Right atrium auricular region (tissue), 2 donors: ENCODE results near the gene DNM1. TPM values are rescaled to one million over a fixed set of nuclear protein-coding genes. Genes with fewer than 3 reads are reported as not detected.

Experiments used
- DNase-seq: peaks from one replicate; pipeline ENCODE4 v3.0.0-alpha.2; 2019; ENCODE audit warnings: low spot score
- H3K27ac ChIP-seq, 2 donors: fragments of 200-600 bp; sonication (generic); 1 replicate in 1 of 2; 2 replicates in 1 of 2; pipeline ENCODE4 v1.5.1; 2016 to 2019
- H3K27me3 ChIP-seq, 2 donors: fragments of 200-600 bp; sonication (generic); one replicate each; pipeline versions ENCODE4 v1.5.1 to v1.6.0; 2017 to 2019
- H3K36me3 ChIP-seq: fragments of 200-600 bp; sonication (generic); one replicate; pipeline ENCODE4 v1.5.1; 2016
- H3K4me1 ChIP-seq, 2 donors: fragments of 200-600 bp; sonication (generic); one replicate each; pipeline versions ENCODE4 v1.5.1 to v1.6.0; 2017 to 2019
- H3K4me3 ChIP-seq, 2 donors: fragments of 200-600 bp; sonication (generic); 1 replicate in 1 of 2; 2 replicates in 1 of 2; pipeline ENCODE4 v1.5.1; 2017 to 2019; ENCODE audit warnings: mild to moderate bottlenecking in 1 of 2, moderate library complexity in 1 of 2
- H3K9me3 ChIP-seq, 2 donors: fragments of 200-600 bp; sonication (generic); one replicate each; pipeline ENCODE4 v1.5.1; 2019
- CTCF ChIP-seq, 2 donors: fragments of 200-600 bp; sonication (generic); IDR thresholded peaks; one replicate each; pipeline ENCODE4 v1.5.1; 2019; ENCODE audit warnings: antibody characterized with exemption in 2 of 2
- total RNA-seq, 2 donors: library from RNA; depleted of rRNA; stranded (reverse); fragments of >200 nt; gene quantifications; one replicate each; pipeline ENCODE4 v1.1.0, GENCODE V29; 2016

Gene DNM1
- total RNA-seq, 2 donors from 2014 or later: 2.5 to 3.9 TPM

GRCh38 chr9:128206484-128206883 lies 3.3 kb downstream of the DNM1 start:
- Histone ChIP-seq H3K27ac (no peak overlapping the region), H3K36me3 (no peaks in the 10 kb centered on the region), H3K4me1 (peaks cover 0 to 18% of the 10 kb centered on the region in 2 donors), H3K4me3 (no peak overlapping the region), H3K27me3 (no peaks in the 10 kb centered on the region), H3K9me3 (no peaks in the 10 kb centered on the region)
- TF ChIP-seq CTCF (IDR thresholded peaks at IDR 0.05): no peak
- no peak for DNase-seq

DNA sequence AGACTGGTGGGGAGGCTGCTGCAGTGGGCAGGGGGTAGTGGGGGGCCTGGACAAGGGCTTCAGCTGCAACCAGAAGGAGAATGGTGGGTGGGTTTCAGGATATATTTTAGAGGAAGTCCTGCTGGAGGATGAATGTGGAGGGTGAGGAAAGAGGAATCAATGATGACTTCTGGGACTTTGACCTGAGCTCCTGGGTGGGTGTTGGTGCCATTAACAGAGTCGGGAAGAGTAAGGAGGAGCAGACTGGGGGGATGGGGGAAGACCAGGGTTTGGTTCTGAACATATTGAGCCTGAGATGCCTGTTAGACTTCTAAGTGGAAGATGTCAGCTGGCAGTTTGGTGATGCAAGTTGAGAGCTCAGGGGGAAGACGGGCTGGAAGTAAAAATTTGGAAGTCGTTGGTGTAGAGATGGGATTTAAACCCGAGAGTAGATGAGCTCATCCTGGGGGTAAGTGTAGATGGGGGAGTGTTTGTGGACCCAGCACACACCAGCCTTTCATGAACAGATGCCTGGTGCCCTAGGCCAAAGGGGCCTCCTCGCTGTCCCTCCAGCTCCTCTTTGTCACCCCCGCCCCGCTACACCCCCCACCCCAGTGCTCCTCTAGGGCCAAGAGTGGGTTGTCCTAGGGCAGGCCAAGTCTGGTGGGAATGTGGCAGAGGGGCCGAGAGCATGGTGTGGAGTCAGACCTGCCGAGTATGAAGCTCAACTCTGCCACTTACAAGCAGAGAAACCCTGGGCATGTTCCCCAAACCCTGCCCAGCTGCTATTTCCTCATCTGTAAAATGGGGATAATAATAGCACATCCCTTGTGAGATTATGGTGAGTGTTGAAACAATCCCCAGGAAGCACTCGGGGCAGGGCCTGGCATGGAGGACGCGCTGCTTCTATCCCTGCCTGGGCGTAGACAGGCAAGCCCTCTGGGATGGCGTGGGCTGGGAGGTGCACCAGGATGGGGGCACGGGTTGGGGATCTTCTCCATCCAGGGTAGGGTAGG lies 4.0 kb downstream of the DNM1 start:
- H3K4me1 ChIP-seq: peaks cover 0 to 18% of the 10 kb centered on the region in 2 donors
- TF ChIP-seq CTCF (IDR thresholded peaks at IDR 0.05): no peak
- no peak overlapping the region for H3K4me3 ChIP-seq
- no peak overlapping the region for H3K27ac ChIP-seq
- no peak for DNase-seq
- H3K36me3 ChIP-seq: no peaks in the 10 kb centered on the region
- no peaks in the 10 kb centered on the region for H3K27me3 ChIP-seq
- no peaks in the 10 kb centered on the region for H3K9me3 ChIP-seq

- no peak for DNase-seq
- H3K4me1 ChIP-seq: peaks cover 0 to 12% of the 10 kb centered on the region in 2 donors
- no peaks in the 10 kb centered on the region for H3K36me3 ChIP-seq
- H3K27ac ChIP-seq: no peak overlapping the region
- no peak overlapping the region for H3K4me3 ChIP-seq
- no peak for TF ChIP-seq CTCF (IDR thresholded peaks at IDR 0.05)
- no peaks in the 10 kb centered on the region for H3K27me3 ChIP-seq
- no peaks in the 10 kb centered on the region for H3K9me3 ChIP-seq
These were observed 5.2 kb downstream of the DNM1 start for GRCh38 chr9:128208386-128208785.

- H3K27me3 ChIP-seq: no peaks in the 10 kb centered on the region
- H3K4me1 ChIP-seq: peaks cover 0 to 5% of the 10 kb centered on the region in 2 donors
- no peaks in the 10 kb centered on the region for H3K9me3 ChIP-seq
- no peak overlapping the region for H3K4me3 ChIP-seq
- DNase-seq: no peak
- H3K36me3 ChIP-seq: no peaks in the 10 kb centered on the region
- TF ChIP-seq CTCF (IDR thresholded peaks at IDR 0.05): no peak
- H3K27ac ChIP-seq: no peak overlapping the region
These were observed 5.9 kb downstream of the DNM1 start for GRCh38 chr9:128208946-128209669.

GRCh38 chr9:128211186-128211980 lies 8.2 kb downstream of the DNM1 start:
- no peak for TF ChIP-seq CTCF (IDR thresholded peaks at IDR 0.05)
- DNase-seq: no peak
- H3K27ac ChIP-seq: no peak overlapping the region

More at GRCh38 chr9:128211186-128211980, 8.2 kb downstream of the DNM1 start:
- no peaks in the 10 kb centered on the region for H3K27me3 ChIP-seq
- no peaks in the 10 kb centered on the region for H3K36me3 ChIP-seq
- peaks cover 0 to 17% of the 10 kb centered on the region in 2 donors for H3K4me1 ChIP-seq
- no peak overlapping the region for H3K4me3 ChIP-seq
- no peaks in the 10 kb centered on the region for H3K9me3 ChIP-seq
